GM18873 (cell line): ENCODE data around the gene HMCN2.

Source experiments
- ATAC-seq: cut with Tn5 transposase; IDR thresholded peaks from one replicate; pipeline ENCODE4 v1.9.1; 2021; ENCODE audit warnings: mild to moderate bottlenecking, moderate library complexity, moderate number of reproducible peaks; ENCODE audit not compliant: unreplicated experiment, low FRiP score

The HMCN2 gene

DNA sequence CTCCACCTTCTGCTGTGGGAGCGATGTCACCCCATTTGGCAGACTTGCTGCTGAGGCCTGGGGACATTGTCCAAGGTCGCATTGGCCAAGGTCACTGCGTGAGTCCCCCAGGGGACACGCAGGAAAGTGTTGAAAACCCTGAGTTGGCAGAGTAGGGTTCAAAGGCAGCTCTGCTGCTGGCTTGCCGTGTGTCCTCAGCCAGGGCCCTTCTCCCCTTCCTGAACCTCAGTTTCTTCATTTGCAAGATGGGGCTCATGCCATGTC lies 193.2 kb downstream of the HMCN2 start:
- no peak for ATAC-seq

DNA sequence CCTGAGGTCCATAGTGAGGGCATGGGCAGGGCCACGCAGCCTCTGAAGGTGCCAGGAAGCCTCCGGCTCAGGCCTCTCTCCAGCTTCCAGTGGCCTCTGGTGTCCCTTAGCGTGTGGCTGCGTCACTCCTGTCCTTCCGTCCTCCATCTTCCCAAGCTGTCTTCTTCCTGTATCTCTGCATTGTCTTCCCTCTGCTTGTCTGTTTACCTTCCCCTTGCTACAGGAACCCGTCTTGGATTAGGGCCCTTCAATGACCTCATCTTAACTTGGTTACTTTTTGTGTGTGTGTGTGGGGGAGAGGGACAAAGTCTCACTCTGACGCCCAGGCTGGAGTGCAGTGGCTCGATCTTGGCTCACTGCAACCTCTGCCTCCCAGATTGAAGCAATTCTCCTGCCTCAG lies 193.6 kb downstream of the HMCN2 start:
- no peak for ATAC-seq

DNA sequence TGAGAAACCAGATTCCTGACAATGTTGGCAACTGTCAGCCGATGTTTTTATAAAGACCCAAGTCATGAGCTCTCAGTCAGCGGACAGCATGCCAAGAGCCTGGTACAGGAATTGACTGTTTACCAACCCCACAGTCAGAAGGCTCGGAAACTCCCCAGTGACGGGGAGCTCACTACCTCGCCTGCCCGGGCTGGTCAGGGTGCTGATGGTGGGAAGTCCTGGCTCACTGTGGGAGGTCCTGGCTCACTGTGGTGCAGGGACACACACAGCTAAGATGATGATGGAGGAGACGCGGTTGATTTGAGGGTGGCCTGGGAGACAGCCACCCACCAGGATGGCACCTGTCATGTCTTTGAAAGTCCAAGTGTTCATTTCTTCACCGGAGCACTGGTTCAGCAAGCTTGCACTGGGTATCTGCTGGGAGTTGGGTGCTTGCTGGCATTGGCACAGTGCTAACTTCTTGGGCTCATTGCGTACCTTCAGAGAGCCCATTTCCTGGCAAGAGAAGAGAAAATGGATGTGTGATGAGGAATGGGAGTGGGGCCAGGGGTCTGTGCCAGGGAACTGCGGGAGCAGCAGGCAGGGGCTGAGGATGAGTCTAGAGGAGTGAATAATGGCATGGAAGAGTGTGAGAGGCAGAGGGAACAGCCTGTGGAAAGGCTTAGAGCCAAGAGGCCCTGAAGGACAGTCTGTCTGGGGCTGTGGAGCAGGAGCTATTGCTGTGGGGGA lies 194.5 kb downstream of the HMCN2 start:
- no peak for ATAC-seq

DNA sequence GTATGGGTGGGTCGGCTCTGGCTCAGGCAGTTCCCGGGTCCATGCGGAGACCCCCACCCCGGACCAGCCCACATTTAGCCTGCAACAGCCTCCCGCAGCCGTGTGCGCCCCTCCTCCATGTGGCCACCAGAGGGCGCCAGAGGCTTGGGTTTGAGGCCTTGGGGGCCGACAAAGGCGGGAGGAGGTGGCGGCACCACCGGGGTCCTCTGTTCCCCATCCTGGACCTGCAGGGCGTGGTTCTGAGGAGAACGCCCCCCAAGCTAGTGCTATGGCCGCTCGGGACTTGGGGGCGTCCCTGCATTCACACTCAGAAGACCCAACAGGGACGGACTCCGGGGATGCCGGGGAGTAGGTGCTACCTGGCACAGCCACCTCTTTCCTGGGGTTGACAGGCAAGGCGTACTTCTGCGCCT lies 195.7 kb downstream of the HMCN2 start:
- ATAC-seq, result no peak

DNA sequence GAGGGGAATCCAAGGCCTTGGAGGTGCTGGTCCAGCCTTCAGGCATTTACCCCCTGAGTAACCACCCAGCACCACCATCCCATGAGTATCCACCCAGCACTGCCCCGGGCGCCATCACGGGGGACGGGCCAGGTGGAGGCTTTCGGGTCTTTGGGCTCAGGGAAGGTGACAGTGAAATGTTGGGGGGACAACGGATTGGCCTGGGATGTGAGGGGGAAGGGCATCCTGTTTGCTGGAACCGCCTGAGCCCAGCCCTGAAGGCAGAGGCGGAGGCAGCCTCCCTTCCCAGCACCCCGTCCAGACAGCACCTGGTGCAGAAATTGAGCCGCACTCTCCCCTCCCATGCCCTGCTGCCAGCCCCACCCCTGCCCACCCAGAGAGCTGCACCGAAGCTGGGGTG lies 196.2 kb downstream of the HMCN2 start:
- ATAC-seq, result no peak

DNA sequence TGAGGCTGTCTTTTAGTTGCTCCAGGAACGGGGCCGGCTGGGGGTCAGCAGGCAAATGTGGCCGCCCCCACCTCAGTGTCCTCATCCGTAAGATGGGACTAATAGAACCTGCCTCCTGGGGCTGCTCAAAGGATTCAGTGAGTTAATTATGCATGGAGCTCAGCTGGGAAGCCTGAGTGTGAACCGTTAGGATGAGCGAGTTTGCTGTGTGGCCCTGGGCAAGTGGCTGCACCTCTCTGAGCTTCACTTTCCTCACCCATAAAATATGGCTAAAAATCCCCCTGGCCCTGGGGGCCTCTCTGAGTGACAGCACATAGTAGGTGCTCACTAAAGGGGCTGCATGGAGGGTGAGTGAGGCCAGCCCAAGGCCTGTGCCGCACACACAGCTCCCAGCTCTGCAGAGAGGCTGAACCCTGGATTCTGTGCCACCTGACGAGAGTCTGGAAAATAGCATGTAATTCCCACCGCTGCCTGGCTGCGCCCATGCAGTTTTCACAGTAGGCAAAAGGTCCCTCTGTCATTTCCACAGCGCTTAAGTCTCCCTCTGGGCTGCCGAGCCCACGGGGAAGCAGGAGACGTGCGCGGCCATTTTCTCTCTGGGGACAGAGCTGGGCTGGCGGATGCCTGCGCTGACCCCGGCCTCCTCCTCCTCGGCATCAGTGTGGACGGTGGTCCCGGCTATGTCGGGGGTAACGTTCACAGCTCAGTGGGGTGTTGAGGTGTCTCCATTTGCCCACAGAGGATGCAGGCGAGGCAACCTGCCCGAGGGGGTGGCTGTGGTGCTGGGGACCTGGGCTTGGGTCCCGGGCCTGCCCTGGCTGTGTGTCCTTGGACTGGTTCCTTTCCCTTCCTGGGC lies 197.4 kb downstream of the HMCN2 start:
- no peak for ATAC-seq

DNA sequence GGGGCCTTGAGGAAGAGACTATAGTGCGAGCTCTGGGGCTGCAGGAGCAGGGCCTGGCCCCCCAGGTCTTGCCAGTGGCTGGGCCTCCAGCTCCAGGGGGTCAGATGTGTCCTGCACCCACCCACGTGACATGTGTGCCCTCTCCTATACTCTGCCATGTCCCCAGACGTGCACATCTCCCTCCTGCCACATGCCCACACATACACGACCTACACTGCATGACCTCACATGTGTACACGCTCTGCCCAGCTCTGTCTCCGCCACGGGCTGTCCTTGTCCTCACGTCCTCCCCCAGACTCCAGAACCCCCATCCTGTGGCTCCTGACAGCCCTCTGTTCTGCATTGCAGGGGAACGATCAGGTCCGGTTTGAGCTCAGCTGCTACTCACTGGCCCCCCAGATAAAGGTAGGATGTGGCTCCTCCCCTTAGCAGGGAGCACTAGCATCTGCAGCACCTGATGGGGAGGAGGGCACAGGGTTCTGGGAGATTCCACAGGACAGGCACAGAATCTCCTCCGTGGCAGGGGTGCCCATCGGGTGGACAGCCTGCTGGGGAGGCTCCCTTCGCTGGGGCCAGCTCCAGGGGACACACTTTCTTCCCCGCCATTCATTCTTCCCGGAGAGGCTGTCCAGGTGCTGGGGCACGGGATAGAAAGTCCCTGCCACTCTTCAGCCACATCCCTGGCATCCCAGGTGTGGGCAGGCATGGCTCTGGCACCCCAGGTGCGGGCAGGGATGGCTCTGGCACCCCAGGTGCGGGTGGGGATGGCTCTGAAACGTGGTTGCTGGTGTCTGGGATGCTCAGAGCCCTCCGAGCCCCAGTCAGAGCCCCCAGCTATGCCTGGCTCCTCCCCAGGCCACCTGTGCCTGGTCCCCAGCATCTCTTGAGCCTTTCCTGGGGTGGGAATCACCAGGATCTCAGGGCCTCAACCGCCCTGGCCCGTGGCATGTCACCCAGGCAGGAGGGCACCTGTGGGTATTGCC lies 198.5 kb downstream of the HMCN2 start:
- no peak for ATAC-seq

DNA sequence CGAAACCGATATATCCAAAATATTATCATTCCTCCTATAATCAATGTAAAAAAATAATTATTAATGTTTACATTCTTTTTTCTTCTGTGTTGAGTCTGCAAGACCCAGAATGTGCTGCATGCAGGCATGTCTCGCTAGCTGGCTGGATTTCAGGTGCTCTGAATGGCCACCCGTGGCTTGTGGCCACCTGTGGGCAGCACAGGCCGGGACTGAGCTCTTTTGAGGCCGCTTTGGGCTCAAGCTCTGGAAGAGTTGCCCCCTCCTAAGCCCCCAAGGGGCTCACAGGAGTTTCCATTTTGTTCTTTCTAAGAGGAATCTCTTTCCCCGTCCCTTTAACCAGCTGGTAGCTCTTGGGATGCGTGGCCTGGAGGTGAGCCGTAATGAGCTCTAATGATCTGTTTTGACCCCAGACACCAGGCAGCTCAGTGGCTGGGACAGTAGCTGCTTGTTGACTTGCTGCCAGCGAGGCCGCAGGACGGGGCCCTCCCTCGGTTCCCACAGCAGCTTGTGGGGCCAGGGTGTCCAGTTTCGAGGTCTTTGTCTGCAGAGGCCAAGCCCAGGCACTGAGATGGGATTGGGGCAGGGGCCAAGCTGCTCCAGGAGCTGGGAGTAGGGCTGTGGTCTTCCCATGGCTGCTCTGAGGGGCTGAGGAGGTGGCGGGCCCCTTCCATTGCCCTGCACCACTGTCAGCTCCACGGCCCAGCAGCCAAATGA lies 200.0 kb downstream of the HMCN2 start:
- ATAC-seq, result no peak

DNA sequence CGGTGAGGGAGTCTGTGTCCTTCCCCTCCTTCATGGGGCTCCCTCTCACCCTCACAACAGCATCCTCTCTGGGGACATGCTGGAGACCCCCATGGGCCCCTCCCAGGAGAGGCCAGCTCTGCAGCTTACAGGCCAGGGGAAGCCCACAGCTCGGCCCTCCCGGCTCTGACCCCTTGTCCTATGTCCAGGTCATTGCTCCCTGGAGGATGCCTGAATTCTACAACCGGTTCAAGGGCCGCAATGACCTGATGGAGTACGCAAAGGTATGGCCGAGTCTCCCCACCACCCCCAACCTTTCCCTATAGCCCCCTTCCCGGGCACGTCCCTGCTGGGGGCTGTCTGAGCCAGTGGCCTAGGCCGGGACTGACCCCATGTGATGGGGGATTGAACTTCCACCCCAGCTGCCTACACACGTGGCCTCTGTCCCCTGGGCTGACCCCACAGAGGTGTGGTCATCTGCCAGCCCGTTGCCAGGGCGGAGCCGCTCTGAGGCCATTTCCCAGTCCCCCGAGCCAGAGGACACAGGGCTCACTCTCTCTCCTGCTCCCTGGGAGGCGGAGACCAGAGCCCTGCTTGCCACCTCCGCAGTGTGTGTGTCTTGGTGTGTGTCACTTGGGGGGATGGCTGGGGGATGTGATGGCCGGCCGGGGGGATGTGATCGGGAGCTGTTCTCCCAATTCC lies 201.1 kb downstream of the HMCN2 start:
- ATAC-seq, result no peak

DNA sequence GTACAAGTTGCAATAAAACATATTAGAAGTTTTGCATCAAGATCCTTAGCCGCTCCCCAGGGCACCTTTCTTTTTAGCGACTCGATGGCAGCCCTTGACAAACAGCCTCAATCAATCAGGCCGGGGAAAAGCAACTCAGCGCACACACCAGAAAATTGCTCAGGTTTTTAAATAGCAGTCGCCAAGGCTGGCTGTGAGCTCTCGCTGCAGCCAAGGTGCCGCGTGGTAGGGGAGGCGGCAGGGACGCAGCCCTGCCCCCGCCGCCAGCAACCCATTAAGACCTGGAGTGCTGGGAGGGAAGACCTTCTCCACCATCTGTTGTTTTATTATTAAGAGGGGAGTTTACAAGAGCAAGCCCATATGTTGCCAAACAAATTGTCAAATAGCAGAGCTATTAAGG lies 201.8 kb downstream of the HMCN2 start:
- ATAC-seq, result no peak

DNA sequence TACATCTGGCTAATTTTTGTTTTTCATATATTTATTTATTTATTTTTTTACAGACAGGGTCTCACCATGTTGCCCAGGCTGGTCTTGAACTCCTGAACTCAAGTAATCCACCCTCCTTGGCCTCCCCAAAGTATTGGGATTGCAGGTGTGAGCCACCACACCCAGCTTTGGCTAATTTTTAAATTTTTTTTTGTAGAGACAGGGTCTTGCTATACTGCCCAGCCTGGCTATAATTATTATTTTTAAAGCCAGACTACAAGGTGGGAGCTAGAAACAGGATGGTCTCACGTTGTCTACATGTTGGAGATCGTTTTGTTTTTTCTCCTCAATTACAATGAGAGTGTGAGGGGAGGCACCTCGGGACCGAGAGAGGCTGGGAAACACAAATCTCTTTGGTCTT lies 203.0 kb downstream of the HMCN2 start:
- no peak for ATAC-seq

DNA sequence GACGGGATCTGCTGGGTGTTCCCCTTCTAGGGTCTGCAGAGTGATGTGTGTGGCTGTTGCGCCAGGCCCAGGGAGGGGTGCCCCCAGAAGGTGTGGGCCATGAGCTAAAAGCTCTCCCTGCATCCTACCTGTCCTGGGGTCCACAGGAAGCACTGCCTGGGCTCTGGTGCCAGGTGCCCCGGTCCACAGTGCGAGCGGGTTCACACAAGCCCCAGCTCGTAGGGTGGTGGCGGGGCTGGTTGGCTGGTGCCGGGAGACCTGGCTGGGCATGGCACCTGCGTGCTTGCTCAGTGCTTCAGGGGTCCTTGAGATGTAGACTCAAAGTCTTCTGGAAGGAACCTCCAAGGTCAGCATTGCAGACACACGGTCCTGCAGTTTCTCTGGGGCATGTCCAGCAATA lies 204.7 kb downstream of the HMCN2 start:
- ATAC-seq, result no peak

DNA sequence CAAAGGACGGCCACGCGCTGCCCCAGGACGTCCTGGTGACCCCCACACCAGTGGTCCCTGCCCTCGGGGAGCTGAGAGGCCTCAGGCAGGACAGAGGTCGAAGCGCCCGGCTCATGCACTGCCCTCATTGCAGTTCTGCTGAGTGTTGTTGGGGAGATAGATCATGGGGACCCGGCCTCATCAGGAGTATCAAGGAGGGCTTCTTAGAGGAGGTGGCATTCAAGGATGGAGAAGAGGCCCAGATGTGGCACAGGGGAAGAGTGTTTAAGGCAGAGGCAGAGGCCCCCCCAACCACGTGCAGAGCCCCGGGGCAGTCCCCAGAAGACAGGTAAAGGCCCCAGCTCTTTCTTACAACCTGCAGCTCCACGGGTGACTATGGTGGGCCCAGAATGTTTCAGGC lies 205.4 kb downstream of the HMCN2 start:
- ATAC-seq, result no peak

DNA sequence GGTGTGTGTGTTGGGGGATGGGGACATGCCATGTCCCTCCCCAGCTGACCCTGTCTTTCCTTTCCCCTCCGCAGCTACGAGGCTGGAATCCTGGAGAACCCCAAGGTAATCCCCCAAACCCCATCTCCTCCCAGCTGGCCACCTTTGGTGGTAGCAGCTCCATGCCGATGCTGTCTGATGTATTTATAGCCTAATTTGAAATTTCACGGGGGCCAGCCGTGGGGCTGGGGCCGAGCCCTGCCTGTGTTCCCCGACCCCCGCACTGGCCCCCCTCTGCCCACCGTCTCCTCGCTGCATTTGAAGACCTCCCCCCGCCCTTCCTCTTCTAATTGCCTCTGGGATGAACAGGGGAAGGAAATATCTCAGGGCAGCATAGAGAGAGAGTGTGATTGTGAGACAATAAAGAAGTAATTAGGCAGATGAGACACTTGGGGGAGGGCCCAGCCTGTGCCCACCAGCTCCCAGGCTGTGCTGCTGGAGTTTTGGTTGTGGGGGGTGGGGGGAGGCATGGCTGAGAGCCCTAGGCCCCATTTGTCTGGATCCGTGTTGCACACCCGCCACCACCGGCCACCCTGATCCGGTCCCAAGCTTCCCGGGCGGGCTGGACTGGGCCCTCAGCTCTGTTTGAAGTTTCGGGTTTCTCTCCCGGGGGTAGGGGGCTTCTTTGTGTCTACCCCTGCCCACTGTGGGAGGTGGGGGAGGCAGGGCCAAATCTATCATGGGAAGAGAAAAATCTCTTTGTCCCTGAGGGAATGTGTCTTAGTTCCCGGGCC lies 206.0 kb downstream of the HMCN2 start:
- ATAC-seq, result no peak

DNA sequence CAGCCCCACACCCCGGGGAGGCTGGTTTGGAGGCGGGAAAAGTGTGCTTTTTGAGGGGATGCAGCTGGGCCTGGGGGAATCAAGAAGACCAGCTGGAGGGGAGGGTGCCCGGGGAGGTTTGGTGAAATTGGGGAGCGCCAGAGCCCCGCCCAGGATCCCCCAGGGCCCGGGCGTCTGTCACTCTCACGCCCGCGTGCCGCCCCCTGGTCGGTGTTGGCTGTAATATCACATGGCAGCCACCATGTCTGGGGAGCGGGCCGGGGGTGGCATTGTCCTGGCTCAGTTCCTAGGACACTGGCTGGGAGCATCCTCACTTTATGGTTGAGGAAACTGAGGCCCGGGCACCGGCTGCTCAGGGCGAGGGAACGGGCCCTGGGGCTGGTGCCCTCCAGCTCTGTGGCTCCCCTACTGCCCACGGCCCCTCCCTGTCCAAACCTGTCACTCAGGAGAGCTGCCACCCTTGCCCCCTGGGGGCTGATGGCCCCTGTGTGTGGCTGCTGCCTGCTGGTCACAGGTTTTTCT lies 206.7 kb downstream of the HMCN2 start:
- ATAC-seq, result no peak

DNA sequence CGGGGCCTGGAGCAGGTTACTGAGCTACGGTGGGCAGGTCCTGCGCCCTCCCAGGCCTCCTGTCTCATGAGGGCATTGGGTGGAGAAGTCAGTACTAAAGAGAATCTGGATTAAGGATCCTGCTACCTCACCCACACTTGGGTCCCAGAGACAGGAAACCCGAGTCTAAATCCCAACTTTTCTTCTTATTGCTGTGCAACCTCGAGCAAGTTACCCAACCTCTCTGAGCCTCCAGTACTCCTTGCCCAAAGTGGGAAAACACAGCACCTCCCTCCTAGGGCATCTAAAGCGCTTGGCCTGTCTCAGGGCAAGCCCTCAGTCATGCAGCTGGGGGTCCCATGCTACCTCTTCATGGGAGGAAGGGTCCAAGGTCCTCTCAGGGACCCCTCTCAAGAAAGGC lies 207.4 kb downstream of the HMCN2 start:
- ATAC-seq, result no peak

DNA sequence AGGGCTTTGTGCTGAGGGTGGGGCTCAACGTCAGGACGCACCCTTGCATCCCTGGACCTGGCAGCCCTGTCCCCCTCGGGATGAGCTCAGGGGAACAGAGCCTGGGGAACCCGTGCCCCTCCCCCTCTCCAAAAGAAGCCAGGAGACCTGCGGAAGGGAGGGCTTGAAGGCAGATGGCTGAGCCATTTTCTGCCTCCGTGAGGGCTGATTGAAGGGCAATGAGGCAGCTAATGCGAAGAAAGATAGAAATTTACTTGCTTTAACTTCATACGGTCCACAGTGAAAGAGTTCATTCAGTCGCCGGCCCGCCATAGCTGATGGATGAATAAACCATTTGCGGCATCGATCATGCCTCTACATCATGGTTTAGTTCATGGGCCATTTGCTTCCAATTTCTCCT lies 208.0 kb downstream of the HMCN2 start:
- no peak for ATAC-seq

DNA sequence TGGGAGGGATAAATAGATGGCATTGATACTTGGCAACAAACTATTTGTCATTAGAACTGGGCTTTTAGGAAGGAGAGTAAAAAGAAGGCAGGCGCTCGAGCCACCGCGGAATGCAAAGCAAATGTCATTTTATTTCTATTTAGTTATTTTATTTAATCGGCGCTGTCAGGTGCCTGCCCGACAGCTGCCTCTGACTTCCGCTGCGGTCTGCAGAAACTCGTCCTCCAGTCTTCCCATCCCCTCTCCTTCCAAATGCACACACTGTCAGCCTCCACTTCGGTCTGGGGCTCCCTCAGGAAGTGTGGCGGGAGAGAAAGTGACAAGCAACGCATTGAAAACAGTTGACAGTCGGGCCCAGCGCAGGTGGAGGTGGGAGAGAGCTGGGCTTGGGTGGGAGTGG lies 208.5 kb downstream of the HMCN2 start:
- no peak for ATAC-seq

DNA sequence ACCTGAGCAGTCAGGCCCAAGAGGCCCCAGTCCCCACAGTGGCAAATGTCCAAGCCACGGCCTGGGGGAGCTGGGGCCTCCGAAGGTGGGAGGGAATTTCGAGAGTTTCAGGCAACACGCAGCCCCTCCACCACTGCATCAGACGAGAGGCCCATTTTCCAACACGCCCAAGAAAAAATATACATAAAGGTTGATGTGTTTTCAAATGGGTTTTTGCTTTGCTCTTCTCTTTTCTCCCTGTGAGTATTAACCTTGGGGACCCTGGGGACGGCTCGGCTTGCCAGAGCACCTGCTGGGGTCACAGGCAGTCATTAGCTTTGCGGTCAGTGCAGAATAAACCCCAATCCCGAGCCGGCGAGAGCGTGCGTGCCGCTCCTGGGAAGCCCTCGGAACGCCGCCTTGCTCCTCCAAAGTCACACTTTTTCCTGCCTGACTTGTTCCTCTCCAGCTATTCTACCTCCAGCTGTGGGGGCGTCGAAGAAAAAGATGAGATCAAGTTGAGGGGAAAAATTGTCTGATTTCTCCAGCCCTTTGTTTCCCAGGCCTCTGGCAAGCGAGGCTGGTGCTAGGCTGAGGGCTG lies 210.7 kb downstream of the HMCN2 start:
- ATAC-seq, result no peak
